ENCODE results near the gene CD7. TPM values are rescaled to one million over a fixed set of nuclear protein-coding genes. Genes with fewer than 3 reads are reported as not detected.
A peak's percentile ranks its signal among the peaks of the same experiment; 100 is the strongest.

CD7 gene
- total RNA-seq, 1 experiment from 2014 or later = not detected

- H3K27me3 Mint-ChIP-seq (ENCODE audit: unreplicated experiment) = peaks cover 28% of the 10 kb centered on the region
- H3K27ac Mint-ChIP-seq (ENCODE audit: unreplicated experiment) = peak within 1 kb of the TSS; percentile 2
- intact Hi-C loops (cut with micrococcal nuclease; ENCODE audit: unreplicated experiment) = no loop called here
- no peak within 1 kb of the TSS for H3K4me3 Mint-ChIP-seq (ENCODE audit: low read depth, unreplicated experiment)
- no peak for DNase-seq
- H3K9me3 Mint-ChIP-seq (ENCODE audit: low read depth, unreplicated experiment) = no peaks in the 10 kb centered on the region
- BruUV-seq (replicated peaks) = no TSS peak
- TF ChIP-seq, protein P1, sequence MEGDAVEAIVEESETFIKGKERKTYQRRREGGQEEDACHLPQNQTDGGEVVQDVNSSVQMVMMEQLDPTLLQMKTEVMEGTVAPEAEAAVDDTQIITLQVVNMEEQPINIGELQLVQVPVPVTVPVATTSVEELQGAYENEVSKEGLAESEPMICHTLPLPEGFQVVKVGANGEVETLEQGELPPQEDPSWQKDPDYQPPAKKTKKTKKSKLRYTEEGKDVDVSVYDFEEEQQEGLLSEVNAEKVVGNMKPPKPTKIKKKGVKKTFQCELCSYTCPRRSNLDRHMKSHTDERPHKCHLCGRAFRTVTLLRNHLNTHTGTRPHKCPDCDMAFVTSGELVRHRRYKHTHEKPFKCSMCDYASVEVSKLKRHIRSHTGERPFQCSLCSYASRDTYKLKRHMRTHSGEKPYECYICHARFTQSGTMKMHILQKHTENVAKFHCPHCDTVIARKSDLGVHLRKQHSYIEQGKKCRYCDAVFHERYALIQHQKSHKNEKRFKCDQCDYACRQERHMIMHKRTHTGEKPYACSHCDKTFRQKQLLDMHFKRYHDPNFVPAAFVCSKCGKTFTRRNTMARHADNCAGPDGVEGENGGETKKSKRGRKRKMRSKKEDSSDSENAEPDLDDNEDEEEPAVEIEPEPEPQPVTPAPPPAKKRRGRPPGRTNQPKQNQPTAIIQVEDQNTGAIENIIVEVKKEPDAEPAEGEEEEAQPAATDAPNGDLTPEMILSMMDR (IDR thresholded peaks at IDR 0.05; ENCODE audit: unreplicated experiment) = no peak
- no peaks in the 10 kb centered on the region for H3K36me3 Mint-ChIP-seq (ENCODE audit: insufficient read depth, unreplicated experiment)
- peaks cover 9% of the 10 kb centered on the region for H3K4me1 Mint-ChIP-seq (ENCODE audit: low read depth, unreplicated experiment)
- CTCF ChIA-PET = interaction anchor here (0.6 kb wide), 2 partner anchors 8 to 36 kb away, joined by 6 read pairs; no protein-coding TSS in a partner anchor
Observed at GRCh38 chr17:82358465-82359350, 41.3 kb upstream of the CD7 start, which contains the start of gene TEX19. TEX19 (plus strand) TSS chr17:82359247; CDS start chr17:82362151, 2,904 bp downstream.

GRCh38 chr17:82357394-82357793 lies 40.0 kb upstream of the CD7 start:
- Mint-ChIP-seq H3K36me3 (ENCODE audit: insufficient read depth, unreplicated experiment) (no peaks in the 10 kb centered on the region), H3K27me3 (ENCODE audit: unreplicated experiment) (peaks cover 27% of the 10 kb centered on the region), H3K4me3 (ENCODE audit: low read depth, unreplicated experiment) (no peak overlapping the region), H3K9me3 (ENCODE audit: low read depth, unreplicated experiment) (no peaks in the 10 kb centered on the region), H3K4me1 (ENCODE audit: low read depth, unreplicated experiment) (peaks cover 9% of the 10 kb centered on the region), H3K27ac (ENCODE audit: unreplicated experiment) (no peak overlapping the region)
- BruUV-seq (replicated peaks) = no TSS peak
- intact Hi-C loops (cut with micrococcal nuclease; ENCODE audit: unreplicated experiment) = no loop called here
- CTCF ChIA-PET = interaction anchor here (0.6 to 0.7 kb wide), 2 partner anchors 17 to 28 kb away, joined by 4 to 6 read pairs; no protein-coding TSS in a partner anchor
- DNase-seq = no peak
- TF ChIP-seq, protein P1 (IDR thresholded peaks at IDR 0.05; ENCODE audit: unreplicated experiment) = no peak

- no peak overlapping the region for H3K27ac Mint-ChIP-seq (ENCODE audit: unreplicated experiment)
- peaks cover 22% of the 10 kb centered on the region for H3K27me3 Mint-ChIP-seq (ENCODE audit: unreplicated experiment)
- no peak overlapping the region for H3K4me3 Mint-ChIP-seq (ENCODE audit: low read depth, unreplicated experiment)
- TF ChIP-seq, protein P1 (IDR thresholded peaks at IDR 0.05; ENCODE audit: unreplicated experiment) = no peak
- peaks cover 9% of the 10 kb centered on the region for H3K4me1 Mint-ChIP-seq (ENCODE audit: low read depth, unreplicated experiment)
- intact Hi-C loops (cut with micrococcal nuclease; ENCODE audit: unreplicated experiment) = no loop called here
- no peaks in the 10 kb centered on the region for H3K9me3 Mint-ChIP-seq (ENCODE audit: low read depth, unreplicated experiment)
- BruUV-seq (replicated peaks) = no TSS peak
- no peaks in the 10 kb centered on the region for H3K36me3 Mint-ChIP-seq (ENCODE audit: insufficient read depth, unreplicated experiment)
- CTCF ChIA-PET = no interaction called here
- DNase-seq = no peak
Observed at GRCh38 chr17:82356845-82357355, 39.5 kb upstream of the CD7 start.

DNA sequence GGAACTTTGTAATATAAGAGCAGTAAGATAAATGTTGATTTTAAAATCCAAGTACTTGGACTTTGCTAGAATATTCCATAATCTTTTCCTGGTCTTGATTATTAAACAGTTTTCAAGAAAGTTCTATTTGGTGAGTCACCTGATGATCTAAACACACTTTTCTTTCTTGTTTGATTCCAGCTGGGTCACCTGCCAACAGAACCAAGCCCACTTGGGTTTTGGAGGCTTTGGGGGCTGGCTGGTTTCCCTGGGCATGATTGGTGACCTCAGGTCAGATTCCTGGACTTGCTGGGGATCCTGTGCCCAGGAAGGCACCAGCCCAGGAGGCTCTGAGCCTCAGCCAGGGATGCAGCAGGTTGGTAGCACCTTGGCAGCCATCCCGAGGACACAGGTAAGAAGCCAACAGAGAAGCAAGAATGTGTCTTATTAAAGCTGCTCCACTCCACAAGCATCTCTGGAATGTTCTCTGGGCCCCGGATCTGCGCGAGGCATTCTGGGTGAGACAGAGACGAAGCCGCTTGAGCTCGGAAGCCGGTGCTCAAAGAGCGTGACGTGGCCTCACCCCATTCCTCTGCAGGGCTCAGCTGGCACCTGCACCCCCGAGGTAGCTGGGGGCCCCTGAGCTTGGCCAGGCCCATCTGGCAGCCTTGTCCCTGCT lies 38.5 kb upstream of the CD7 start:
- H3K27me3 Mint-ChIP-seq (ENCODE audit: unreplicated experiment) = peaks cover 15% of the 10 kb centered on the region
- peaks cover 9% of the 10 kb centered on the region for H3K4me1 Mint-ChIP-seq (ENCODE audit: low read depth, unreplicated experiment)
- no peak for DNase-seq
- no peaks in the 10 kb centered on the region for H3K9me3 Mint-ChIP-seq (ENCODE audit: low read depth, unreplicated experiment)
- intact Hi-C loops (cut with micrococcal nuclease; ENCODE audit: unreplicated experiment) = no loop called here
- H3K4me3 Mint-ChIP-seq (ENCODE audit: low read depth, unreplicated experiment) = no peak overlapping the region
- TF ChIP-seq, protein P1 (IDR thresholded peaks at IDR 0.05; ENCODE audit: unreplicated experiment) = no peak
- no peaks in the 10 kb centered on the region for H3K36me3 Mint-ChIP-seq (ENCODE audit: insufficient read depth, unreplicated experiment)
- H3K27ac Mint-ChIP-seq (ENCODE audit: unreplicated experiment) = no peak overlapping the region
- BruUV-seq (replicated peaks) = no TSS peak
- CTCF ChIA-PET = interaction anchor here (0.6 kb wide), 1 partner anchor 33 kb away, joined by 3 read pairs; no protein-coding TSS in a partner anchor

All from Calu3 (cell line).